ENCODE results near the gene CFAP91.

GRCh38 chr3:119673875-119674274, 28.9 kb upstream of the CFAP91 start:
- TF ChIP-seq CTCF (IDR thresholded peaks at IDR 0.05) (no peak), POLR2AphosphoS5 (IDR thresholded peaks at IDR 0.05; ENCODE audit: insufficient read depth in 1 of 2, low read depth in 1 of 2) (no peak)
